AML-193 (cell line): ENCODE measurements around the gene STX10.

Experiments used
- DNase-seq, 2 experiments: peaks; one replicate each; lab custom pipeline; 2025; lab: John Stamatoyannopoulos, UW

STX10 gene

DNA sequence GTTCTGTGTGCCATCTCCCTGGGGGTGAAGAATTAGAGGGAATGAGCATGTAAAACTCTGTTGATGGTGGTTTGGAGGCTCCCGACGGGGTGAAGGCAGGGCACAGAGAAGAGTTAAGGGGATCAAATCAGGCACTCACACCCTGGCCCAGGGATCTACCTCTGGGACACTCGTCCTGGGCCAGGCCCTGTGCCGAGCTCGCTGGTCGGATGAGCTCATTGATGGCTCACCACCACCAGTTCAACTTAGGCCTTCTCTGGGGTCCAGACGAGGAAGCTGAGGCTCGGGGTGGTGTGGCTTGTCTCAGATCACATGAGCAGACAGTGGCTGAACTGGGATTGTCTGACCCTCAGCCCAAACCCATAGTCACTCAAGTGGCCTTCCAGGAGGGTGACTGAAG, 30.5 kb downstream of the STX10 start:
- DNase-seq = no peak

DNA sequence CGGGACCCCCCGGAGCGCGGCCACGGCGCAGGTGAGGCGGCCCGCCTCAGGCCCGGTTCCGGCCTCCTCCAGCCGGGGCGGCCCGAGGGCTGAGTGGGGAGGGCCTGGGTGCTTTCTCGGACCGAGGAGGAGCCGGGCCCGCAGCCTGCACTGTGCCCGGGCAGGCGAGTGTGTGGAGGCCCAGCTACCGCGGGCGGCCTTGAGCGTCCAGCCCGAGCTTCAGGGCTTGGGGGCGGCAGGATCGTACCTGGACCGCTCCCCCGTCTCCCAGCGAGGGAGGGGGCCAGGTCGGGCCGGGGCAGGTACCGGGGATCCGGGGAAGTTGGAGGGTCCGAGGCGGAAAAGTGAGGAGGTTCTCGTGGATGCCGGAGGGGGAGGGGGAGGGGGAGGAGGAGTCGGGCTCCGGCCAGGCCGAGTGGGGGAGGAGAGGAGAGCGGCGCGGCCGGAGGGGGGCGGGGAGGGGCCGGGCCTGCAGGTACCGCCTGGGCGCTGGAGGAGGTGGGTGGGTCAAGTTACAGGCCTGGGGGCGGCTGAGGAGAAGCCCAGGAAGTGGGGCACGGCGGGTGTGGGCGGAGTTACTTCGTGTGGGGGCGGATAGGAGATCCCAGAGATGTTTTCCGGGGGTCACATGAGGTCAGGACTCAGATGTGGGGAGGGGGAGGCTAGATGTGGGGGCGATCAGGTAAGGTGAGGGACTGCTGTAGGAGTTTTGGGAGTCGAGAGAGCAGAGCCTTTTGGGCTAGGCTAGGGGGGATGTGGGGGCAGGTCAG, 31.6 kb downstream of the STX10 start:
- no peak for DNase-seq

DNA sequence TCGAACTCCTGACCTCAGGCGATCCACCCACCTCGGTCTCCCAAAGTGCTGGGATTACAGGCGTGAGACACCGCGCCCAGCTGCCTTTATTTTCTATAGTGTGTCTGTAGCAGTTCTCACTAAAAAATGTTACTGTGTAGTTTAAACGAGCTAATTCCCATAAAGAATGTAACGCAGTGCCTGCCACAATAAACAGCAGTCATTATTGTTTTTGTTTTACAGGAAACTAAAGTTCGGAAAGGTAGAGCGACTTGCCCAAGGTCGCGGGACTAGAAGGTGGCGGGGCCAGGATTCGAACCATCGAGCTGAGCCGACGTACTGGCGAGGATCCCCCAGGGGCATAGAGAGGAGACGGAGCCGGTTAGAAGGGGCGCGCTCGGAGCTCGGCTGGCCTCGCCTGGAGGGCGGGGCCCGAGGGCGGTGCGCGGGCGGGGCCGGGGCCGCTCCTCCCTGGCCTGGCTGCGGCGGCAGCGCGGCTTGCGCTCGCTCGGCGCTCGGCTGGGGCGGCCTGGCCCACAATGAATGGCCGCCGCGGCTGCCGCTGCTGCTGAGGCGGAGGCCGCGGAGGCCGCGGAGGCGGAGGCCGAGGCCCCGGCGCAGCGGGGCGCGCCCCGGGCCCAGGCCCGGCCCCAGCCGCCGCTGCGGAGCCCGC, 32.3 kb downstream of the STX10 start, which contains the start of gene NACC1:
Gene NACC1 (plus strand): TSS at position 493 of the 652 bp plus-strand sequence. CDS start 16,944 bp downstream, outside the sequence.
- peak; percentile 85 for DNase-seq

DNA sequence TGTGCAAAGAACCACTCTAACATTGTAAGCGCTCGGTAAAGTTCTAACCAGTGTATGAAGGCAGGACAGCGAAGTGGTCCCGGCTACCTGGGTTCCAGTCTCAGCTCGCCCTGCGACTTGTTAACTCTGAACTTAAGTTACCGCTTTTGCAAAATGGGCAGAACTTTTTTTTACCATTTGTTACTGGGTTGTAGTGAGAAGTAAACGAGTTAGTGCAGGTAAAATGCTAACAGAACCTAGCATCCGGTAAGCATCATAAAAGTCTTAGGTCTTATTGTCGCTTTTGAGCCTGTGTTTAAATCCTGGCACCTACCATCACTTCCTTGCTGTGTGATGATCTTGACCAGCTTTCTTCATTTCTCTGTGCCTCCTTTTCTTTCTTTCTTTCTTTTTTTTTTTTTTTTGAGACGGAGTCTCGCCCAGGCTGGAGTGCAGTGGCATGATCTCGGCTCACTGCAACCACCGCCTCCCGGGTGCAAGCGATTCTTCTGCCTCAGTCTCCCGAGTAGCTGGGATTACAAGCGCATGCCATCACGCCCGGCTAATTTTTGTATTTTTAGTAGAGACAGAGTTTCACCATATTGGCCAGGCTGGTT, 32.9 kb downstream of the STX10 start:
- DNase-seq = no peak

GRCh38 chr19:13116282-13117175, 33.6 kb downstream of the STX10 start, which contains the start of gene TRMT1:
Gene TRMT1 (minus strand): TSS chr19:13116740. CDS start chr19:13116399, 341 bp downstream.
- peak; percentile 80 to 82 for DNase-seq

GRCh38 chr19:13115936-13116281, 34.3 kb downstream of the STX10 start:
- DNase-seq = no peak

DNA sequence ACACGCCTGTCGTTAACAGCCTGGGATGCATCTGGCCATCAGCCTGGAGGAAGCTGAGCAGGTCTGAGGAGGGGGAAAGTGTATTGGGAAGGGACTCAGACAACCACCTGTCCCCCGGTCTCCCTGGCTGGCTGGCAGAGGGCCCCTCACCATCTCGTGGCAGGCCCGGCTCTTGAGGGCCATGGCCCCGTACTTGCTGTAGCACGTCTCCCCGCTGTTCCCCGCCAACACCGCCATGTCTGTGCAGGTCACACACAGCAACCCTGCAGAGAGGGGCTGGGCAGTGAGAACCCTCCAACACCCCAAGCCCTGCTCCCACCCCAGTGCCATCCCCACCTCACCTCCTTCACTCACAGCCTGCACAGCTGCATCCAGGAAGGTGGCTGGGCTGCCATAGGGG, 37.6 kb downstream of the STX10 start:
- no peak for DNase-seq

GRCh38 chr19:13110099-13110610, 40.0 kb downstream of the STX10 start:
- no peak for DNase-seq

- DNase-seq = no peak
Measured at GRCh38 chr19:13109361-13110098, 40.6 kb downstream of the STX10 start.

GRCh38 chr19:13104848-13105711, 45.1 kb downstream of the STX10 start:
- DNase-seq = peak; percentile 13 to 15

DNA sequence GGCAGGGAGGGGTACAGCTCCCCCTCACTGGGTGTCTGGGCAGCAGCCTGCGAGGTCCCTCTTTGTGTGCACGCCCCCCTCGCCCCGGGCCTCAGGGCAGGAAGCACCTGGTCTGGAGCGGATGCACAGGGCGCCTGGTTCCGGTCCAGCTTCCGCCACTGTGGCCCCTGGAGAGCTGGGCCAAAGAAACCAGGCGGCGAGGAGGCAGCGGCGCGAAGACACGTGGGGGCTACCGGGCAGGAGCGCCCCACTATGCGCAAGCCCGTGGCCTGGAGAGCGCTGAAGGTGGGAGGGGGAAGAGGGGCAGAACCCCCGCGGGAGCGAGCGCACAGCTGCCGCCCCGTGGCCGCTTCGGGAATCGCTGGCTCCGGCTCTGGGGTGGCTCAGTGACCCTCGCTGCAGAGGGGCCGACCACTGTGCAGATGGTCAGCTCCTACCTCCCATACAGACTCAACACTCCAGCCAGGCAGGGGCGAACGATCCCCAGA, 45.8 kb downstream of the STX10 start:
- DNase-seq = peak; percentile 80 to 87

GRCh38 chr19:13103581-13104359, 46.4 kb downstream of the STX10 start:
- DNase-seq = peak; percentile 16 to 29

DNA sequence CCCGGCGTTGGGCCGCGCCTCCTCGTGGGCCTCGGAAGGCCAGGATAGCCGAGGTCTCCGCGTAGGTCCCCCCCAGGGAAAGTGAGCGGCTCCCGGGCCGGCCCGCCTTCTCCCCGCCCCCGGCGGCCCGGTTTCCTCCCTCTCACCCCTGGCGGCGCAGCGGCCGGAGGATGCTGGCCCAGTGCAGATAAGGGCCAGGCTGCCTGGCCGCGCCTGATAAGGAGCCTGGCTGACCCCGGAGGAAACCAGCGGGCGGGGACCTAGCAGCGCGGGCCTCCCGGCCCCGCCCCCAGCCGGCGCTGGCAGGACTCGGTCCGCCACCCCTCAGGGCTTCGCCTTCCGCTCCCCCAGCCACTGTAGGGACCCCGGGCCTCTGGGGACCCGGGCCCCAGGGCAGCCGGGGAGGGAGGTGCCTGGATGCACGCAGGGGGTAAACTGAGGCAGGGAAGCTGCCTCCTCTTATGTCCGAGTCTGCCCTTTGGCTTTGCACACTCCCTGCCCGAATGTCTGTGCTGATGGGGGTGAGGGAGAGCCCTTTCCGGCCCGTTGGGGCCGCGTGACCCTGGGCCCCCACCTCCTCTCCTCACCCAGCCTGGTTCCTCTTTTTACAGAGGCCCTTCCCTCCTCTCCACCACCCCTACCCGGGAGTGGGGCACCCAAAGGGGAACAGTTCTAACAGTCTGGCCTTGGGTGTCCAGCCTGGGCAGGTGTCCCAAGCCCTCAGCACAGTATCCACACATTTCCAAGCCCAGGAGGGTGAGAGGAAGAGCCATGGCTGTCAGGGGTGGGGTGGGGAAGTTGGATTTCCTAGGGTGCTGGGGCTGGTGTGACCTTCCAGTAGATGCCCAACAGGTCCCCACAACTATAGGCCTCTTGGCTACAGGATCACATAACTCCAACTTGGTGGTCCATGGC, 47.3 kb downstream of the STX10 start, which contains the start of gene LYL1:
Gene LYL1 (minus strand): TSS at position 193 of the 915 bp plus-strand sequence. CDS start 1,687 bp downstream, outside the sequence.
- peak; percentile 90 to 92 for DNase-seq

DNA sequence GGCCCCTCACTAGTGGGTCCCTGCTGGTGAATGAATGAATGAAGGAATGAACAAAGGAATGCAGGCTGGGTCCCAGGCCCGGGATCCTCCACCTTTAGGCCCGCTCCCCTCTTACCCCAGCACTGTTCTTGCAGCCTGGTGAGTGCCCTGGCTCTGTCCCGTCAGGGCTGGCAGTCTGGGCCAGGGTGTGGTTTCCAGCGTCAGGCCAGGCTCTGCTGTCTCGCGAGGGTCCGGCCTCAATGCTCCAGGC, 47.8 kb downstream of the STX10 start:
- no peak for DNase-seq

DNA sequence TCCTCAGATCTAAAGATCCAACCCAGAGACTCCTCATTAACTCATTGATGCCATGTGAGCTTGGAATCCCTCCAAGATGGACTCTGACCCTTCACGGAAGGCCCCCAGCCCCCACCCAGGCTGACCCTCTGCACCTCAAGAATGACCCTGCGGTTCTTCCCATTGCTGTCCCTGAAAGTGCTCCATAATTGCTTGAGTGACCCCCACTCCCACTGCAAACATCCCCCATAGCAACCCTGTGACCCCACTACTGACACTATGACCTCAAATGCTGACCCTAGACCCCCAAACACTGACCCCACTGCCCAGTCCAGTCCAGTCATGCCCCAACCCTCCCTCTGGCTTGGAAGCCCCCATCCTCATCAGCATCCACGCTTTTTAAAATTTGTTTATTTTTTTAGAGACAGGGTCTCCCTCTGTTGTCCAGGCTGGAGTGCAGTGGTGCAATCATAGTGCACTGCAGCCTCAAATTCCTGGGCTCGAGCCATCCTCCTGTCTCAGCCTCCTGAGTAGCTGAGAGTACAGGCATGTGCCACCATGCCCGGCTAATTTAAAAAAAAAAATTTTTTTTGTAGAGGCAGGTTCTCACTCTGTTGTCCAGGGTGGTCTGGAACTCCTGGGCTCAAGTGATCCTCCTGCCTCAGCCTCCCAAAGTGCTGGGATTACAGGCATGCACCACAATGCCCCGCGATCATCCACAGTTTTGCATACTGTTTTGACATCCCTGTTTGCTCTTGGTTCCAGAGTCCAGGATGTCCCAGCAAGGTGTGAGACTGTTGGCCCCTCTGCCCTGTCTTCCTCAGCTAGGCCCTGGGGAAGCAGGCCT, 48.4 kb downstream of the STX10 start:
- DNase-seq = no peak

DNA sequence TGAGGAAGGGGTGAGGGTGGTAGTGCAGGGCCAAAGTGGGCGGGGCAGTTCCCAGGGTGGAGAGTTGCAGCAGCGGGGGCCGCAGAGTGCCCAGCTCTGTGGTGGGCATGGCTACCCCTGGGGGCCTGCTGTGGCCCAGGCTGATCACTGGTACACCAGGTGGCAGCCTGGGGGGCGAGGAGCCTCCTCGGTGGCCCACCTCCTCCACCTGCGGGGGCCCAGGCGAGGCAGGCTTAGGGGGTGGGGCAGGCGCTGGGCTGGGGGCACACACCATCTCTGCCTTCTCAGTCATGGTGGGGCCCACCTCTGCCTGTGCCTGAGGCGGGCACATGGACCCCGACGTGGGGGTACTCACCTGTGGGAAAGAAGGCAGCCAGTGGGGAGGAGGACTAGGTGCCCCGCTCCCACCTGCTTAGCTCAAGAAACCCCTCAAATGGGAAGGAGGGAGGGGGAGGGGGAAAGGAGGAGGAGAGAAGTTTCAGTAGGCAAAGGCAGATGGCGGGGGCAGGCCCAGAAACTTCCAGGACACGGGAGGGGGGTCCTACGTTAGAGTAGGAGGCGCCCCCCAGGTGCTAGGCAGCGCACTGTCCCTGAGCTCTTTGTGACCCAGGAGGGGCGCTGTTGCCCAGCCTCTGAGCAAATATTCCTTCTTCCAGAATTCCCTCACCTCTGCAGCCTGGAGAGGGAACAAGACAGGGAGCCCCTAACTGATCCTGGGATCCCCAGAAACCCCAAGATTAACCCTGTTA, 49.2 kb downstream of the STX10 start:
- no peak for DNase-seq
